K562 (cell line): ENCODE data around the gene WFDC13.

Experiments
- ARID2 ChIP-seq: fragments of 450-650 bp; IDR thresholded peaks from 2 replicates; pipeline ENCODE4 v1.6.1; 2017; ENCODE audit warnings: antibody characterized with exemption, mild to moderate bottlenecking
- CHD4 ChIP-seq: fragments of 200-600 bp; sonication (generic); IDR thresholded peaks from 3 replicates; pipeline ENCODE4 v1.6.1; 2012; ENCODE audit warnings: low read depth, mild to moderate bottlenecking, mixed read lengths, low read length, inconsistent platforms; ENCODE audit not compliant: insufficient read depth, insufficient replicate concordance, poor library complexity, severe bottlenecking
- GATAD2B ChIP-seq: fragments of 450-650 bp; IDR thresholded peaks from 2 replicates; pipeline ENCODE4 v1.6.1; 2017; ENCODE audit warnings: mild to moderate bottlenecking, borderline replicate concordance
- HNRNPLL ChIP-seq: fragments of 200-400 bp; formaldehyde crosslinking; IDR thresholded peaks from 2 replicates; pipeline ENCODE4 v1.6.1; 2017; ENCODE audit warnings: low read length, low read depth, mild to moderate bottlenecking; ENCODE audit not compliant: poor library complexity, severe bottlenecking
- NEUROD1 ChIP-seq: fragments of 150-350 bp; IDR thresholded peaks from 2 replicates; pipeline ENCODE4 v1.6.1; 2014; ENCODE audit warnings: borderline replicate concordance, low read length, low read depth; ENCODE audit not compliant: partially characterized antibody
- POLR2AphosphoS2 ChIP-seq: IDR thresholded peaks from 2 replicates; pipeline ENCODE4 v1.6.1; 2012; ENCODE audit warnings: low read length, improper control_type of control experiment
- TBP ChIP-seq: optimal IDR thresholded peaks from 2 replicates; pipeline ENCODE3; 2011; ENCODE audit warnings: low read depth, low read length, improper control_type of control experiment
- ZBTB26 ChIP-seq: fragments of 450-650 bp; formaldehyde crosslinking; IDR thresholded peaks from 2 replicates; pipeline ENCODE4 v1.4.0; 2022; ENCODE audit warnings: missing genetic modification characterization

DNA sequence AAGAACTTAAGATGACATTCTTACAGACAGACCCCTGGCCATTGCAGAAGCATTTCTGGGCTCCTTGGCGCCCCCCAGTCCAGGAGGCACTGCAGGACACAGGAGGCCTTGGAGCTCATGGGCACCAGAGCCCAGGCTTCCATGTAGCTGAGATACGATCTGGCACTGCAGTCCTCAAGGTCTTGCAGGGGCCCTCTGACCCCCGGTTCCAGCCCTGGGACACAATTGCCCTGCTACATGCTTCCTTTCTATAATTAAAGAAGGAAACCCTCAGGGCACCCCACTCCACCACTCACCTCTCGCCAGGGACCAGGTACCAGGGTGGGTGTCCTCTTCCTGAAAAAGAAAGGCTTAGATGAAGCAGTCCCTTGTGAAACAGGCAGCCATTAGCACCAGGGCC, 56.3 kb downstream of the WFDC13 start:
- no peak for TF ChIP-seq CHD4
- no peak for TF ChIP-seq NEUROD1
- no peak for TF ChIP-seq HNRNPLL
- no peak for TF ChIP-seq ZBTB26
- no peak for TF ChIP-seq TBP
- no peak for TF ChIP-seq POLR2AphosphoS2
- no peak for TF ChIP-seq ARID2
- no peak for TF ChIP-seq GATAD2B
